GM18507 (cell line): ENCODE data around the gene VPS50.

Source experiments
- DNase-seq: peaks from one replicate; pipeline ENCODE4 v3.0.0; 2011; ENCODE audit warnings: low read depth; ENCODE audit not compliant: insufficient read length; ENCODE audit errors: extremely low spot score
- FAIRE-seq: peaks from 2 replicates; lab custom pipeline; 2011; peaks lifted over from hg19 to GRCh38; lab: Jason Lieb, UNC

The VPS50 gene

DNA sequence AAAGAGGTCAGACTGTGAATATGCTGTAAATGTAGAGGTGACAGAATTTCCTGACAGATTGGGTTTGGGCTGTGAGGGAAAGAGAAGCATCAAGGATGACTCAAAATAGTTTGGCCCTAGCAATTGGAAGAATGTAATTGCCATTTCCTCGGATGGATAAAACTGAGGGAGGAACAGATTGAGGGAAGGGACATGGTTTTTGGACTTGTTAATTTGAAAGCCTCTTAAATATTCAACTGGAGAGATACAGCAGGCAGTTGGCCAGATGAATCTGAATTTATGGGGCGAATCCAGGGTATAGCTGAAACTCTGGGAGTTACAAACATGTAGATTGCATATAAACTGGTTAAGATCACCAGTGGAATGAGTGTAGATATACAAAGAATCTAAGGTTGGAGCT lies 3.4 kb downstream of the VPS50 start:
- DNase-seq, result no peak
- FAIRE-seq, result no peak

DNA sequence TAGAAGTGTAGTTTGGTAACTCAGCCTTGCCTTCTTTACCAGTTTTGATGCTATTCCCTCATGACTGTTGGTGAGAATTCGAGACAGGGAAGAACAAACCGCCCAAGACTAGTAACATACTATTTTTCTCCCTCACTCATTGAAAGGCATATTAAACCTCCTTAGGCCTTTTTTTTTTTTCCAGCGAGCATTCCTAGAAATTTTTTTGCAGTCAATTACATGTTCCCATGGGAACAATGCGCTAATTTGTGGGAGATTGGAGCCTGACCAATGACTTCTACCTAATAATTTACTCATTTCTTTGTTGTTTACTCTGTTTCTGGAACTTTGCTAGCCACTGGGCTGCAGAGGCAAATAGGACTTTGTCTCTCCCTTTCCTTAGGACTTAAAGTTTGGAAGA lies 6.0 kb downstream of the VPS50 start:
- DNase-seq, result no peak
- FAIRE-seq, result no peak

- DNase-seq (no peak), FAIRE-seq (no peak)
These were observed 6.6 kb downstream of the VPS50 start for GRCh38 chr7:93238748-93239147.

DNA sequence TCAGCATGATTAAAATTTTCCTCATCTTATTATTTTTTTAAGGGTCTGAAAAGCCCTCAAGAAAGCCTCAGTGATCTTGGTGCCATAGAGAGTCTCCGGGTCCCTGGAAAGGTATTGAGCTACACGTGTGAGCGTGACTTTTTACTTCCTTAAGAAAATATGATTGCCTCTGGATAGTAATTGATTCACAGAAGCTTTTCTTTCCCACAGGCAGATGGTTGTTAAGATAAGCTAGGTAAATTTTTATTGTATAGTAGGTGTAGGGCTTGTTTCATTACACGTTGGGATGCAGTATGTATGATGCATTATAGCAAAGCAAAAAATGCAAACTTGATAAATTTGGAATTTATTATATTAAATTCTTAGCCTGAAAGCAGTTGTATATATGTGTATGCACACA lies 7.7 kb downstream of the VPS50 start:
- no peak for DNase-seq
- FAIRE-seq, result no peak

GRCh38 chr7:93242106-93242505 lies 9.9 kb downstream of the VPS50 start:
- FAIRE-seq (no peak), DNase-seq (no peak)

DNA sequence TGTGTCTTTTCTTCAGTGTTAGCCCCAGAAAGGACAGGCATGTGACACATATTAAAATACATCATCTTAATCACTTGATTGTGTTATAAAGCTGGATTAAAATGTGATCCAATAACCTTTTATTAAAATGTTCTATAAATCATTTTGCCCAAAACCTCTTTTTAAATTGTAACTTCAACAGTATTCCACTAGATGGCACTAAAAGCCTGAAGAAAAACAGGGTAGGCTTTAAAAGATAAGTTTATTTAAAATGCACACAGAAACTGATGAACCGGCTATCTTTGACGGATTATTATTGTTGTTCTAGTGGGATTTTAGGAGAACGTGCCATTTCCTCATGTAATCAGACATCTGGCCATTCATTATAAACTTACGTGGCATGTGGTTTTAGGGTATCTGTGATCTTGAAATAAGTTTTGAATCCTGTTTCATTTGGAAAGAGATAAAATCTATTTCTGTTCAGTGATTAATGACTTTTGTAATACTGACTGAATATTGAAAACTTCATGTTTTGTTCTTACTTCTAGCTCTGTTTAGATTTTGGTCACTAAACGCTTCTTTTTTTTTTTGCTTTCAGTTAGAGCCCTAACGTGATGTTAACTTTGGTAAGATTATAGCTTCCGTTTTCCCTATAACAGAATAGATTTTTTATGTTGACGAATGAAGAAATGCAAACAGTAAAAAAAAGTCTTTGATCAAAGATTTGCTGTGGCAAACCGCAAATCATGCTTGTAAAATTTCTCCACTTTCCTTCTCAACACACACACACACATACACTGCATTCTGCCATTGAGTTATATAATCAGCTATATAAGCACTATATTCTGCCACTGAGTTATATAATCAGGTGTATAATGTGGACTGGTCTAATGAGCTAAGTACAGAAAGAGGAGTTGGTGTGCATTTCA lies 13.6 kb downstream of the VPS50 start:
- FAIRE-seq (no peak), DNase-seq (no peak)

DNA sequence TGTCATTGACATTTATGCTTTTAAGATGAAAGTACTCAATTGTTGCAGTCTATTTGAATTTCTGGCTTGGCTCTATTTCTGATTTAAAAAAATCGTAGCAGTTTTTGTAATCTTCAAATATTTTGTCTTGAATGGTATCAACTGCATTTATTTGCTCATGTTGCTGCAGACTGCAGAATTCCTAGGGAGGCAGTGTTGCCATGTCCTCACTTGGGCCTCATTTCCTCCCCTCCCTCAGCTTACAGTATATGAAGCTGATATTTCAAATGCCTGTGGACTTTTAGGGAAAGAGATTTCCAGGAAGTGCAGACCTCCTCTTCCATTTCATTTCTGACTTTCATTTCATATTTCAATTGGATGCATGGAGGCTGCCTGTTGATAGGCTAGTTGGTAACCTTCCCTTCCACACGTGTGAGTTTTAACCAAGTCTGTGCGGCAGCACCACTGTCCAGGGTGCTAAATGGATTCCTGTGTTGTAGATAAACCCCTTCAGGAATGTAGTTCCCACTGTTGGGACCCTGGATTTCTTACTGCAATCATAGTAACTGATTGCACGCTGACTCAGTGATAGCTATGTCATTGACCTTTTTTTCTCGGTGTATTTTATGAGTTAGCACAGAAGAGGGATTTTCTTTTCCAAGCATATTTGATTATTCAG lies 17.5 kb downstream of the VPS50 start:
- FAIRE-seq, result no peak
- no peak for DNase-seq

DNA sequence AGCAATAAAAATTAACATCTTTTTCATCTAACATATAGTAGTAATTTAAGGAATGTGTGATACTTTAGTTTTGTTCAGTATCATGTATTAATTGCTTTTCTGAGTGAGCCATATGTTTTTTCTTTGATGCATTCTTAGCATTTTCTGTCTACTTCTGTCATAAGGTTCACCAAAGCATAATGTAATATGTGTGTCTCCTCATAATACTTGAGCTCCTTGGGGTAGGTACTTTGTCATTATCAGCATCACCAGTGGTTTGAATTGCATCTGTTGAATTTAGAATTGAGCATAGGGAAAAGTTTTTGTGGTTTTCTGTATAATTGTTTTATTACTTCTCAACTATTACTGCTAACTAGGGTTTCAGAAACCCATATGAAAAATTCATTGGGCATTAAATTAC lies 26.5 kb downstream of the VPS50 start:
- DNase-seq, result no peak
- FAIRE-seq, result no peak

DNA sequence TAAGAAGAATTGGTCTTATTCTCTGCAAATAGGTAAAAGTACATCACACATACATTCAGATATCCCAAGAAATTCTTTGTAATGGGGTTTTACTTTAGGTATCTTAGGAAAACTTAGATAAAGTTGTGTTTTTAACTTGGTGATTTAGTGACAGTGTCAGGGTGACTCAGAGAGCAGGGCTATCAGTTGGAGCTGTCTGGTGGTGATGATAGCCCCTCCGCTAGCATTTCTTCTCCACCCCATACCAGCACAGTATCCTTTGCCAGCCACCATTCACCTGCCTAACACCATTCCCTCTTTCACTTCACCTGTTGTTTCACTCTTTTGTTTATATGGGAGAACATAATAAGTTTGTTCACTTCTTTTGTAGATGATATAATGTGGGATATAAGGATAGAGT lies 30.4 kb downstream of the VPS50 start:
- DNase-seq, result no peak

GRCh38 chr7:93265220-93265619 lies 33.1 kb downstream of the VPS50 start:
- no peak for DNase-seq
- no peak for FAIRE-seq

More for the DNA sequence above, 30.4 kb downstream of the VPS50 start:
- FAIRE-seq, result no peak

- no peak for FAIRE-seq
These were observed 47.4 kb downstream of the VPS50 start for GRCh38 chr7:93279541-93279940.

GRCh38 chr7:93284908-93285307 lies 52.7 kb downstream of the VPS50 start:
- FAIRE-seq (no peak), DNase-seq (no peak)

More at GRCh38 chr7:93279541-93279940, 47.4 kb downstream of the VPS50 start:
- DNase-seq, result no peak

GRCh38 chr7:93293229-93293628 lies 61.1 kb downstream of the VPS50 start:
- no peak for DNase-seq
- FAIRE-seq, result no peak

GRCh38 chr7:93298206-93298605 lies 66.0 kb downstream of the VPS50 start:
- FAIRE-seq, result no peak
- DNase-seq, result no peak

GRCh38 chr7:93298671-93299070 lies 66.5 kb downstream of the VPS50 start:
- FAIRE-seq, result no peak
- no peak for DNase-seq

- DNase-seq (no peak), FAIRE-seq (no peak)
These were observed 69.6 kb downstream of the VPS50 start for GRCh38 chr7:93301736-93302135.

- FAIRE-seq, result no peak
- no peak for DNase-seq
These were observed 75.0 kb downstream of the VPS50 start for GRCh38 chr7:93307131-93307660.

GRCh38 chr7:93307943-93308342 lies 75.8 kb downstream of the VPS50 start:
- no peak for DNase-seq
- no peak for FAIRE-seq

DNA sequence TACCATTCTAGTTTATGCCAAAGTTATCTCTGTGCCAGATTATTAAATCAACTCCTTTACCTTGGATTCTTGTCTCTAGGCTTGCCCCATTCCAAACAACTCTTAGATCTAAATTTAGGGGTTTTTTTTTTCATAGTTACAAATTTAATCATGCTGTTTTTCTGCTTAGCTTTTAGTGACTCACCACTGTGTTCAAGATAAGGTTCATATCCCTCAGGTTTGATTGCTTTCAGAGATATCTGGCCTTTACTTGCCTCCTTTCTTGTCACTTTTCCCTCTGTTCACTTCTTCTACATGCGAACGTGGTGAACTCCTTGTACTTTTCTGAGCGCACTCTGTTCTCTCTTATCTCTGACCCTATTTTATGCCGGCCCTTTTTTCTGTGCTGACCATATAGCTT lies 78.2 kb downstream of the VPS50 start:
- no peak for FAIRE-seq
- no peak for DNase-seq

DNA sequence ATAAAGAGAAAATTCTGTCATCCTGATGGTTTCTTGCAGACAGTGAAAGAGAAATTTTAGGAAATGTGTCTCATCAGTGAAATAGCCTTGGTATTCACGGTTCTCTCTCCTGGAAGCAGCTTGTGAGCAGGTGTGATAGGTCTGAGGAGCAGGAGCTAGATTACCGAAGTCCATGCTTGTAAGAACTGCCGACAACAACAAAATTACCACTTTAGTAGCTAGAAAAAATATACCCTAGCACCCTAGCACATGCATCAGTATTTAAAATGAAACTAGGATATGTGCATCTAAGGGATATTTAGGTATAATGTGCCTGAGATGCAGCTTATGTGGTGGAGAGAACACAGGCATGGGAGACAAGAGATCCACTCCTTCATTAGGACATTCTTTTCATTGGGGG lies 82.3 kb downstream of the VPS50 start:
- no peak for DNase-seq
- no peak for FAIRE-seq

GRCh38 chr7:93315896-93316295 lies 83.7 kb downstream of the VPS50 start:
- no peak for FAIRE-seq

More at GRCh38 chr7:93315896-93316295, 83.7 kb downstream of the VPS50 start:
- no peak for DNase-seq
